GM19239 (cell line): ENCODE results near the gene CENPB.

ENCODE experiments used
- DNase-seq: peaks from one replicate; pipeline ENCODE4 v3.0.0; 2011; ENCODE audit warnings: low spot score; ENCODE audit not compliant: insufficient read length
- FAIRE-seq: peaks from 2 replicates; lab custom pipeline; 2011; peaks lifted over from hg19 to GRCh38; lab: Jason Lieb, UNC

CENPB gene

GRCh38 chr20:3738111-3739053, 48.2 kb downstream of the CENPB start:
- DNase-seq (no peak), FAIRE-seq (no peak)

- no peak for FAIRE-seq
- no peak for DNase-seq
Measured at GRCh38 chr20:3735768-3736167, 50.8 kb downstream of the CENPB start.

- FAIRE-seq (no peak), DNase-seq (no peak)
Measured at GRCh38 chr20:3734111-3734843, 52.3 kb downstream of the CENPB start.
